Smooth muscle cell (in vitro differentiated cells): ENCODE results near the gene CCDC112. TPM values are rescaled to one million over a fixed set of nuclear protein-coding genes. Genes with fewer than 3 reads are reported as not detected.

Experiments
- DNase-seq: peaks from one replicate; lab custom pipeline; 2025; ENCODE audit not compliant: unreplicated experiment; lab: John Stamatoyannopoulos, UW
- H2AFZ ChIP-seq: fragments of 200-600 bp; sonication (generic); 2 replicates; pipeline ENCODE4 v1.6.0; 2016; ENCODE audit warnings: antibody characterized with exemption, low read depth, mild to moderate bottlenecking
- H3F3A ChIP-seq: fragments of 200-600 bp; sonication (generic); 2 replicates; pipeline ENCODE4 v1.6.0; 2017; ENCODE audit warnings: antibody characterized with exemption, low read depth
- H3K27ac ChIP-seq: fragments of 200-600 bp; sonication (generic); 2 replicates; pipeline ENCODE4 v1.5.1; 2016; ENCODE audit warnings: low read depth, mild to moderate bottlenecking
- H3K27me3 ChIP-seq: fragments of 200-600 bp; sonication (generic); 2 replicates; pipeline ENCODE4 v1.6.1; 2016; ENCODE audit warnings: low read depth, mild to moderate bottlenecking
- H3K36me3 ChIP-seq: fragments of 200-600 bp; sonication (generic); 2 replicates; pipeline ENCODE4 v1.5.1; 2016; ENCODE audit warnings: low read depth
- H3K4me1 ChIP-seq: fragments of 200-600 bp; sonication (generic); 2 replicates; pipeline ENCODE4 v1.5.1; 2016; ENCODE audit warnings: low read depth
- H3K4me2 ChIP-seq: fragments of 200-600 bp; sonication (generic); 2 replicates; pipeline ENCODE4 v1.6.0; 2016; ENCODE audit warnings: mild to moderate bottlenecking
- H3K4me3 ChIP-seq: fragments of 200-600 bp; sonication (generic); 2 replicates; pipeline ENCODE4 v1.5.1; 2016; ENCODE audit warnings: mild to moderate bottlenecking
- H3K79me2 ChIP-seq: fragments of 200-600 bp; sonication (generic); 2 replicates; pipeline ENCODE4 v1.6.0; 2016; ENCODE audit warnings: low read depth, mild to moderate bottlenecking
- H3K9ac ChIP-seq: fragments of 200-600 bp; sonication (generic); 2 replicates; pipeline ENCODE4 v1.6.0; 2016; ENCODE audit warnings: low read depth
- H3K9me3 ChIP-seq: fragments of 200-600 bp; sonication (generic); replicated peaks from 2 replicates; pipeline ENCODE4 v1.5.1; 2016; ENCODE audit warnings: low read depth
- H4K20me1 ChIP-seq: fragments of 200-600 bp; sonication (generic); 2 replicates; pipeline ENCODE4 v1.6.0; 2016; ENCODE audit warnings: low read depth
- WGBS: methylation state at CpG from one replicate; pipeline ENCODE4 v1.1.7; 2016; ENCODE audit warnings: low lambda C conversion rate; 5-methylcytosine and 5-hydroxymethylcytosine counted together
- polyA plus RNA-seq: library from polyadenylated mRNA; unstranded; fragments of >200 nt; fragmentation: Nextera tagmentation; extraction: Ambion mirVana; gene quantifications from 2 replicates; pipeline ENCODE4 v1.2.1, GENCODE V29; 2016
- total RNA-seq: library from RNA; depleted of rRNA; stranded (reverse); fragments of >200 nt; gene quantifications from 2 replicates; pipeline ENCODE4 v1.2.3, GENCODE V29; 2014
- TF ChIP-seq, protein P1 (sequence below): fragments of 200-600 bp; sonication (generic); IDR thresholded peaks from 2 replicates; pipeline ENCODE4 v1.5.1; 2017; ENCODE audit warnings: borderline replicate concordance, mild to moderate bottlenecking, antibody characterized with exemption; ENCODE audit not compliant: insufficient read depth, poor library complexity, severe bottlenecking

CCDC112 gene
- total and polyA plus RNA-seq, 2 experiments from 2014 or later, result 6.3 to 9.1 TPM

DNA sequence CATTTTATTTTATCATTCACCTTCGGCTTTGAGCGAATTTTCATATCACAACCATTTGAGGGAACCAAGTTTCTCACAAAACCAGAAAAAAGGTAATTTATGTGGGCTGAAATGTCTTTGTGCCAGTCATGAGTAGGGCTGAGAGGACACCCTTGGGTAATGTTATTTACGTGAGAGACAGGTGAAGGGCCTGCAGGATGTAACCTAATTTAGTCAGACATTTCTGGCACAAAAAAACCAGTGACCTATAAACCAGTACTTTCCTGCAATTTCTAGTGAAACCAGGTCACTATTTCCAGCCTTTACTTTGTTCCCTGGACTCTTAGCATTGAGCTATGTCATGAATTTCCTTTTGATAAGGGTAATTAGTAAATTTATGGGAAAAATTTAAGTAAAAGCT is 17.2 kb upstream of the CCDC112 start:
- Histone ChIP-seq H3K4me3 (no peak overlapping the region), H3K9ac (no peak overlapping the region), H3K36me3 (no peaks in the 10 kb centered on the region), H3K4me2 (no peak overlapping the region), H2AFZ (no peak overlapping the region), H3K27ac (no peak overlapping the region), H3F3A (no peaks in the 10 kb centered on the region), H3K27me3 (no peaks in the 10 kb centered on the region), H4K20me1 (no peaks in the 10 kb centered on the region), H3K79me2 (no peaks in the 10 kb centered on the region), H3K9me3 (no peaks in the 10 kb centered on the region), H3K4me1 (no peaks in the 10 kb centered on the region)
- DNase-seq, result no peak
- TF ChIP-seq, protein P1, sequence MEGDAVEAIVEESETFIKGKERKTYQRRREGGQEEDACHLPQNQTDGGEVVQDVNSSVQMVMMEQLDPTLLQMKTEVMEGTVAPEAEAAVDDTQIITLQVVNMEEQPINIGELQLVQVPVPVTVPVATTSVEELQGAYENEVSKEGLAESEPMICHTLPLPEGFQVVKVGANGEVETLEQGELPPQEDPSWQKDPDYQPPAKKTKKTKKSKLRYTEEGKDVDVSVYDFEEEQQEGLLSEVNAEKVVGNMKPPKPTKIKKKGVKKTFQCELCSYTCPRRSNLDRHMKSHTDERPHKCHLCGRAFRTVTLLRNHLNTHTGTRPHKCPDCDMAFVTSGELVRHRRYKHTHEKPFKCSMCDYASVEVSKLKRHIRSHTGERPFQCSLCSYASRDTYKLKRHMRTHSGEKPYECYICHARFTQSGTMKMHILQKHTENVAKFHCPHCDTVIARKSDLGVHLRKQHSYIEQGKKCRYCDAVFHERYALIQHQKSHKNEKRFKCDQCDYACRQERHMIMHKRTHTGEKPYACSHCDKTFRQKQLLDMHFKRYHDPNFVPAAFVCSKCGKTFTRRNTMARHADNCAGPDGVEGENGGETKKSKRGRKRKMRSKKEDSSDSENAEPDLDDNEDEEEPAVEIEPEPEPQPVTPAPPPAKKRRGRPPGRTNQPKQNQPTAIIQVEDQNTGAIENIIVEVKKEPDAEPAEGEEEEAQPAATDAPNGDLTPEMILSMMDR, result no peak
- WGBS, result 77% methylated on average over 3 of the region's 3 CpGs

DNA sequence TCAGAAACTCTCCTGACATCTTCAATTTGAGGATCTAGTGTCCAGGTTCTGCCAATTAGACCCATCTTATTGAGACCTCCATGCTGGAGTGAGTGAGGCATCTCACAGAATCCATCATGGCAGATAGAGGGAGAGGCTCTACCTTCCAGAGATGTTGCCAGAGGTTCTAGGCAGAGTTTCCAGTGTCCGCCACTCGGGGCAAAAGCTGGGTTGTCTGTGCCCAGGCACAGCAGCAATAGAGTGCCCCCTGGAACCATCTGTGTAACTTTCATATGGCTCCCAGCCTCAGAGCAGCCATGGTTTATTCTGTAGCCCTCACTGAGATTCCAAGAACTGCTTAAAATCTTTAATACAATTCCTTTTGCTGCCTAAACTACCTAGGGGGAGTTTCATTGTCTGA is 16.6 kb upstream of the CCDC112 start:
- Histone ChIP-seq H3K79me2 (no peaks in the 10 kb centered on the region), H3K4me3 (no peak overlapping the region), H4K20me1 (no peaks in the 10 kb centered on the region), H3F3A (no peaks in the 10 kb centered on the region), H3K36me3 (no peaks in the 10 kb centered on the region), H3K4me1 (no peaks in the 10 kb centered on the region), H2AFZ (no peak overlapping the region), H3K9me3 (no peaks in the 10 kb centered on the region), H3K27me3 (no peaks in the 10 kb centered on the region), H3K27ac (no peak overlapping the region), H3K9ac (no peak overlapping the region), H3K4me2 (no peak overlapping the region)
- no peak for DNase-seq
- TF ChIP-seq, protein P1, result no peak
- 94% methylated on average over 2 of the region's 2 CpGs for WGBS

DNA sequence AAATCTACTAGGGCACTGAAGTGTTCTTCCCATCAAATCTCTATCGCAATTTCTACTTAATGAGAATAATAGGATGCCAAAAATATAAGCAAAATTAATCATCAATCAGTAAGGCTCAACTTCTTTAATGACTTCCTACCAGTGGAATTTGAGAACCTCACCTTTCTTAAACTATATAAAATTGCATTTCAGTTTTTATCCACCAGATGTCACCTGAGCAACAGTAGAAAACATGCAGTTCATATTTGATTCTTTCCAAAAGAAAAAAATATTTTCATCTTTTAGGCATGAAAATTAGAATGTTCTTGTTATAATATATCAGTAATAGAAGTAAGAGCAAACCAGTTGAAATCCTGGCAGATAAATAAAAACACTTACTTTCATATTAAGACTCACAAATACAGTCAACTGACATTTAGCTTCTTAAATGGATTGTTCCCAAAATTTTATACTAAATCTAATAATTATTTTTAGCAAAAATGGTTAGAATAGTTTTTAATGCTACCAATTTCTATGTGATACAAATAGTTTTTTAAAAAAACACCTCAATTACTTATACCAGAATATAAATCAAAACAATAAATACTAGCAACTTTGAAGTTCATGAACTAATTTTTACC is 13.4 kb upstream of the CCDC112 start:
- H3K4me2 ChIP-seq, result no peak overlapping the region
- H3K9ac ChIP-seq, result no peak overlapping the region
- H3K36me3 ChIP-seq, result no peaks in the 10 kb centered on the region
- TF ChIP-seq, protein P1, result peak; percentile 68
- no peaks in the 10 kb centered on the region for H3K27me3 ChIP-seq
- no peaks in the 10 kb centered on the region for H3K79me2 ChIP-seq
- H3F3A ChIP-seq, result no peaks in the 10 kb centered on the region
- no peaks in the 10 kb centered on the region for H3K9me3 ChIP-seq
- H3K27ac ChIP-seq, result no peak overlapping the region
- no peak overlapping the region for H2AFZ ChIP-seq
- H3K4me1 ChIP-seq, result no peaks in the 10 kb centered on the region
- H3K4me3 ChIP-seq, result no peak overlapping the region
- no peaks in the 10 kb centered on the region for H4K20me1 ChIP-seq
- DNase-seq, result no peak
- 13% methylated on average over 1 of the region's 1 CpG for WGBS

DNA sequence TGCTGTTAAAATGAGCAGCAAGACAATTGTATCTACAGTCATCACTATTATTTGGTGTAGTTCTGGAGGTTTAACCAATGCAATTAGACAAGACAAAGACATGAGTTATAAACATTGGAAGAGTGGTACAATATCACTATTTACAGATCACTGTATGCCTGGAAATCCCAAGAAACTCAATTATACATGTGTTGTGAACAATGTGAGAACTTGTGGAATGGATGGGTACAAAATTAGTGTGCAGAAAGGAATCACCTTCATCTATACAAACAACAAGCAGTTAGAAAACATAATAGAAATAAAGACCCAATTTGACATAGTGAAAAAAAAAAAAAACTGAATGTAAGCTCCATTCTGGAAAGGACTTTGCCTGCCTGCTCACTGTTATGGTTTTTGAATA is 12.4 kb upstream of the CCDC112 start:
- no peaks in the 10 kb centered on the region for H3K27me3 ChIP-seq
- no peaks in the 10 kb centered on the region for H3K4me1 ChIP-seq
- H3K4me2 ChIP-seq, result no peak overlapping the region
- H3K27ac ChIP-seq, result no peak overlapping the region
- TF ChIP-seq, protein P1, result no peak
- H4K20me1 ChIP-seq, result no peaks in the 10 kb centered on the region
- no peaks in the 10 kb centered on the region for H3K36me3 ChIP-seq
- no peak for DNase-seq
- no peak overlapping the region for H3K4me3 ChIP-seq
- no peaks in the 10 kb centered on the region for H3K79me2 ChIP-seq
- H3K9me3 ChIP-seq, result no peaks in the 10 kb centered on the region
- H3K9ac ChIP-seq, result no peak overlapping the region
- H2AFZ ChIP-seq, result no peak overlapping the region
- H3F3A ChIP-seq, result no peaks in the 10 kb centered on the region
